Activated effector memory CD4-positive, alpha-beta T cell treated with Interleukin-2 at 50 U/mL for 16 hours (primary cell): ENCODE results near the gene WDR82.

Experiments
- DNase-seq: peaks from one replicate; pipeline ENCODE4 v3.0.0-alpha.2; 2020

WDR82 gene

DNA sequence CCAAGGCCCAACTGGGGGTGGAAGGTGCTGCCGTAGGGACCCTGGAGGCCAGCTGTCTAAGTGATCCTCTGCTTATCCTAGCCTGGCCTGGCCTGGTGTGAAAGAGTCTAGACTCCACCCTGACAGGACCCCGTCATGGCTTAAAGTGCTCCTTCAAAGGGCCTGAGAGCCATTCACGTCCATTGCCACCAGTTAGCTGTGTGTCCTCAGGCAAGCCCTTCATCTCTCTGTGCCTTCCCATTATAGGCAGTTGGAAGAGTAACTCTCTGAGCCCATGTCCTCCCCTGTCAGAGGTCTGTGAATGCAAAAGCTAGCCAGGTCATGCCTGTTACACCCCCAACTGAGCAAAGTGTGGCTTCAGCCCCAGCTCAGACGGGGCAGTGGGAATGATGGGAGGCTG, 28.5 kb upstream of the WDR82 start:
- DNase-seq = no peak

DNA sequence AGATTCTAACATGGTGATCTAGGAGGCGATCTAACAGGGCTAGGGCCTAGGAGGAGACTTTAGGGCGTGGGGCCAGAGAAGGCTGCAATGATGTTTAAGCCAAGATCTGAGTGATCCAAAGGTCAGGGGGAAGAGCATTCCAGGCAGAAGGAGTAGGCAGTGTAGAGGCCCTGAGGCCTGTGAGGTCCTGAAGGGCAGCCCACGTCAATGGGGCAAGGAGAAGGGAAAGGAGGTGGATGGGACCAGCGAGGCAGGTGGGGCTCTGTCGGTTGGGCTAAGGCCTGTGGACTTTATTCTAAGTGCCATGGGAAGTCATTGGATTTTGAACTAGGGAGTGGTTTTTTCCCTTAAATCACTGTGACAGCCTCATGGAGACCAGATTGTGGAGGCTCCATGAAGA, 27.5 kb upstream of the WDR82 start:
- no peak for DNase-seq

DNA sequence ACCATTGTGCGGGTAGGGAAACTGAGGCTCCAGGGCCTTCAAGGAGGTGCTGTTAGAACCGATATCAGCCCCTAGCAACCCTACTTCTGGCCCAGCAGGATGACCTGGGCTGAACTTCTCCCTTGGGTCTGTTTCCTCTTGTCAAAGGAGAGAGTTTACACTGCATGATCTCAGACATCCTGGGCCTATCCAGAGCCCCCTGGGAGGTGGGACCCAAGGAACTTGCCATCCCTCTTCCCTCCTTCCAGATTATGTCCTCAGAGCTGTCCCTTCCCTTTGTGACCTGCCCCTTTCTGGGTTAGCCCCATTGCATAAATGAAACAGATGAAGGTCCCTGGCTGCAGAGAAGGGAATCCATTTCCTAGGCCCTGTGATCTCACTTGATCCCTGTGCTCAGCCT, 25.4 kb upstream of the WDR82 start:
- DNase-seq = no peak

DNA sequence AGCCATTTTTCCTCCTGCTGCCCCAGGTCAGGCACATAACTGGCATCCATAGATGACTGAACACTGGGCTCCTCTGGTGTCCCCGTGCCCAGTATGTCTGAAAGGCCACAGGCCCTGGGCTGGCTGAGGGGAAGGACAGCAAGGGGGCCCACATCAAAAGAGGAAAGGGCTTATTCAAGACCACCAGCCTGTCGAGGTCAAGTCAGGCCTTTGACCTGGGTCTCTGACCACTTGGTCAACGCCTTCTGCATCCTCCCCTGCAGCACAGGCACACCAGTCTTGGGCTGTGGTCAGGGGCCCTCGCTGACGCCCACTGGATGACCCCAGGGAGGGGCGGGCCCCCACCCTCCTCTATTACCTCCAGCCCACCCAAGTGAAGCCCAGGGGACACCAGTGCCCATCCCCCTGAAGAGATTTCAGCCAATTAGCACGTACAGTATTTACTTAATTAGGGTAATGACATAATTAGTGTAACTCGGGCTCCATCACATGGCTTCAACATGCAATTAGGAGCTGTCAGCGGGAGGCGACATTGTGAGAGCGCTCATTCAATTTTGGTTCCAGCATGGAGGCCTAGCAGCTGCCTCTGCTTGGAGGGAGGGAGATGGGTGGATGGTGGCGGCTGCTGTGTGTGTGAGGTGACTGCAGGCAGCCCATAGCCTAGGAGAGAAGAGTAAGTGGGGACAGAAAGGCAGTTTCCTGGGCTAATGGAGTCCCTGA, 24.1 kb upstream of the WDR82 start:
- DNase-seq = no peak

DNA sequence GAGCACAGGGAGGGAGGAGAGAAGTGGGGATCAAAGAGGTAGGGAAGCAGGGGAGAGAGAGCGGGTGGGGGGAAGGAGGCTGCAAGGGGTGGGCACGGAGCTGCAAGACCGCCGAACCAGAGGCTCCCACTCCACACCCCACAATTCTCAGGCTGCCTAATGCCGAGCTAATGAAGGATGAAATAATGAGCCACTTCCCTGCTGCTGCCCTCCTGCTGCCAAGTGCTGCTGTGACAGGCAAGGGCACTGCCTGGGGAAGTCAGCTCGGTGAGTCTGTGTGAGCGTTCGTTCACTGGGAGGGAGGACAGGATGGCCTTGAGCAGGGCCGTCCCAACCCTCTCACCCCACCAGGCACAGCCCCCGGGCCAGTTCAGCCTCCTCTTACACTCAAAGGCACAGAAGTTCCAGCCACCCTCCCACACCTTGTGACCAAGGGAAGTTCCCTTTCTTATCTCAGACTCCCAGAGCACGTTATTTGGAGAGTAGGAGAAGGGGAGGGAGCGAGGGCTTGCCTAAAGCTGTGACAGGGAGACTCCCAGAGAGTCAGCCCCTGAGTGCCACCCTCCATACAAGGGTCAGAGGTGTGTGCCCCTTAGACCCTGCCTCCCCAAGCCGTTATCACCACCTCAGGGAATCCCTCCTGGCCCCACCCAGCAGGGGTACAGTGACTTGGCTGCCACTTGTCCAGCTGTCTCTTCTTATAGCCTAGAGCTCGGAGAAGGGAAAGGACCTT, 21.6 kb upstream of the WDR82 start:
- no peak for DNase-seq

DNA sequence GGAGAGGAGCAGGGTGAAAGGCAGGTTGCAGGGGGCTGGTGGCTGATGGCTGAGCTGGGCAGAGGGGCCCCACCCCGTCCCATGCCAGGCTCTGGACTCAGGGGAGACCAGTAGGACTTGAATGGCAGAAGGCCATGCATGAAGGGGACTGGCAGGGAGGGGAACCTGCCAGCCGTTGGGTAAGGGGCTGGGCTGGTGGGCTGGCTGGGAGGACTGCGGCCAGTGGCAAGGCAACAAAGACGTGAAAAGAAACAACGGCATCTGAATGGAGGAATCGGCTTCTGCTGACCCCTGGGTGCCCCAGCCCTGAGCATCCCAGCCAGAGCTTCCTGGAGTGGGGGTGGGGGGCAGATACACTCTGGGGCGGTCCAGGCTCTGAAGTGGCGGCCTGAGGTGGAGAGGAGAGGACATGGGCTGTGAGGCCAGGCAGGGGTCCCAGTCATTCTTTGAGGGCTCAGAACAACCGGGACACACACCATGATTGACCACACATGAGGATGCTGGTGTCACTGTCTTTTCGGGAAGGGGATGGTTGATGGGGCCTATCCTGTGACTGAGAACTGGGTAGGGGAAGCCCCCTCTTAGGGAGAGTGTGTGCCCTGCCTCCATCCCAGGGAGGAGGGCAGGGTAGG, 20.9 kb upstream of the WDR82 start:
- no peak for DNase-seq

DNA sequence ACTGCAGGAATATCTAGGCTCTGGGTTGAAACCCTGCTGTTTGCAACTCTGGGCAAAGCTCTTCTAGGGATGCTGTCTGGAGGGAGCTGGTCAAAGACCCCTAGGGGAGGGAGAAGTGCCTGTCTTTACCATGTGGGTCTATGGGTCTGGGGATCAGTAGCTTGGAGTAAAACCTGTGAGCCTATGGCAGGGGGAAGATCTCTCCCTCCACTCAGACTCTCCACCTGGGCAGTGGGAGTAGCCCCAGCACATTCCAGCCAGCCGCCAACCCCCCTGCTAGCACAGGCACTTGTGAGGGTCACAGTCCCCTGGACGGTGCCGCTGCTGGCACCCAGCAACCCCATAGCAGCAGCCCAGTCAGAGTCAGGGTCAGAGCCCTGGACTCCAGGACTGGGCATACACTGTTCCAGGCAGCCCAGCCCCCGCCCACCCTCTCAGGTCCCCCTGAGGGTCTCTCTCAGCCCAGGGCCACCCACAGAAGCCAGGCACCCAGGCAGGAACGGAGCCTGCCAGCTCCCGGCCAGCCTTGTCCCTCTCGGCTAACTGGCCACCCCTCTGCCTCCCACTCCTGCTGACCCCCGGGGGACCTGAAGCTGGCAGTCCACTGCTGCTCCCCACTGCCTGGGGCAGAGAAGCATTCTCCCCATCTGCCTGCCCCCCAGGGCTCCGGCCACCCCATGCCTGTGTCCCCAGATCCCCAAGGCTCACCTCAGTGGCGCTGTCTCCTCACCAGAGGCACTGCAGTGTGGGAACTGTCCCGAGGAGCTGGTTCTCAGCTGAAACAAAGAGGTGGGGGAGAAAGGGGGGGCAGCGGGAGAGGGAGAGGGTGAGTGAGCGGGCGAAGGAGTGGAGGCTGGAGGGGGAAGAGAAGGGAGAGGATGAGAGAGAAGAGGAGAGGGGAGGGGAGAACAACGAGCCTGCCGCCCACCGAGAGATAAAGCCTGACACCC, 20.0 kb upstream of the WDR82 start:
- DNase-seq = no peak

DNA sequence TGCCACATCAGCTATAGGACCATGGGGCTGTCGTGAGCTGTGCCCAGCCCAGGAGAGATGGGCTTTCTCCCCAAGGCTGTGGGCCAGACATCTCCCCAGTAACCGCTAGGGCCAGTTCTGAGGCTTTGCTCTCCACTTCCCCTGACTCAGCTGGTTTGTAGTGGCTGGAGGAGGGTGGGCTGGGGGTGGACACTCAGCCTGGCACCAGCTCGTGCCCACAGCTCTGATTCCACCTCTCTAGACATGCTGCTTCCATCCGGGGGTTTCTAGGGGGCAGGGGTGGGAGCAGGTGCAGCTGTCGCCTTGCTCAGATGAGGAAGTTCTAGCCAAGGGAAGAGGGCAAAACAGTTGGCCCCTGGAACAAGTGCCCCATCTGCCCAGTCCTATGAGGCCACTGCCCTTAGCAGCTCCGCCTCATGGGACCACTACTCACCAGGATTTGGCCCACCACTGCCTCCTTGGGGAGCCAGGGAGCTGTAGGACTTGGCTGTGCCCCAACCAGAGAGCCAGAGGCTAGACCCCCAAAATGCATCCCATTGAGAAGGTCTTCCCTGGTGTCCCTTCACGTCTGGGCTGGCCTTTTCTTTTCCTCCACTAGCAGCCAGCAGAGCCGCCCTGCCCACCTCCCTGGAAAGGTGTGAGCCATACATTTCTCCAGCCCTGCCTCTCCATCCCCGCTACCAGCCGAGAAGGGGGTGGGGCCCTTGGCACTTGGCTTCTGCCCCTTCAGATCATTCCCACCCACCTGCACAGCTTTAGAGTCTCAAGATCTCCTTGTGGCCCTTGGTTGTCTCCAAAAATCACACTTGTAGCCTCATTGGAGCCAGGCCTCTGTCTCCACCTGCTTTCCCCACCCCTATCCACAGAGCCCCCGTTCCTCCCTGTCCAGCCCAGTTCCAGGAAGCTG, 19.0 kb upstream of the WDR82 start:
- DNase-seq = no peak

DNA sequence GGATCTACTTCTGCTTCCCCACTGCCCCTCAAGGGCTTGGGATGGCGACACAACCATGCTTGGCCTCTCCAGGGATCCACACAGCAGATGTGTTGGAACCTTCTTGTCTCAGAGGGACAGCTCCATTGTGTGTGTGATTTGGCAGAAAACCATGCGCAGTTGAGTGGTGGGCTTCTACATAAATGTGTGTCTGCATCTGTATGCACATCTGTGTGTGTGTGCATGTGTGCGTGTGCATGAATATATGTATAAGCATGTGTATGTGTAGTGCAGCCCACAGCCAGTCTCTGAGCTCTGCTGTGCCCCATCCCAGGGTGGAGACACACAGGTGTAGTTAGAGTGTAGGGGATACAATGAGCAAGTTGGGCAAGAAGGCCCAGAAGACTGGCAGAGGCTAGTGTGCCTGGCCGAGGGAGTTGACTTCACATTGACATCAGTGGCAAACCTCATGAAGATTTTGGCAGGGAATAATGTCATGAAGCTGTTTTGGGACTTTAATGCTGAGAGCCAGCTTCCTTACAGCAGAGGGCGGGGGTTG, 17.3 kb upstream of the WDR82 start:
- DNase-seq = no peak

DNA sequence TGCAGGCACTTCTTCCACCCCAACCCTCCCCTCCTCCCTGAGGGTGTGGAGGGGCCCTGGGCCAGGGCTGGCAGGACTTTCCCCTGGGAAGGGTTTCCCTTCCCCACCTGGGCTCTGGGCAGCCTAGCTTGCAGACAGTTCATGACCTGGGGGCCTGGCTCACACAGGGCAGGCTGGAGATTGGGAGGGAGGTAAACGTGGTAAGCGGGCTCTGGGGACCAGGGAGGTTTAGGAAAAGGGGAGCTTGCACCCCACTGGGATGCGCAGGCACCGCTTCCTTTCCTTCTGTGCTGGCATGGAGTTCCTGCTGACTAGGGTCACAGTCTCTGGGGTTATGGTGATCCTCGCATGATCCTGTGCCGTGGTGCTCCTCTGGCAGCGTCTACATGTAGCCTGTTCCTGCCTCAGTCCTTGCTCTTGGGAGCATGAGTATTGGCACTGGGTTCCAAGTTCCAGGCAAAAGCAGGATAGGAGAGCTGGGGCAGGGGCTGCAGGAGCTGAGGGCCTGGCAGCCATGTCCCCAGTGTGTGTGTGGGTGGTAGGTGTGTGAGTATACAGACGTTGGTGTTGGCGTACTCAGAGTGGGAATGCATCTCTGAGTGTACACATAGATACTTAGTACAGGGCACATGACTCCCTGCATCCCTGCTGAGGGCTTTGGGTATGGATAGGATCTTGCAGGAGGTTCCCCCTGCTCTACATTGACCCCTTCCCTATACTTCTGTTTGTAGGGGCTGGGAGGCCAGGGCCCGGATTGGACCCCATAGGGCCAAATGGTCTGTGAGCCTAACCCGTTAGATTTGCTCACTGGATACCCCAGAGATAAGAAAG, 16.1 kb upstream of the WDR82 start:
- DNase-seq = no peak

DNA sequence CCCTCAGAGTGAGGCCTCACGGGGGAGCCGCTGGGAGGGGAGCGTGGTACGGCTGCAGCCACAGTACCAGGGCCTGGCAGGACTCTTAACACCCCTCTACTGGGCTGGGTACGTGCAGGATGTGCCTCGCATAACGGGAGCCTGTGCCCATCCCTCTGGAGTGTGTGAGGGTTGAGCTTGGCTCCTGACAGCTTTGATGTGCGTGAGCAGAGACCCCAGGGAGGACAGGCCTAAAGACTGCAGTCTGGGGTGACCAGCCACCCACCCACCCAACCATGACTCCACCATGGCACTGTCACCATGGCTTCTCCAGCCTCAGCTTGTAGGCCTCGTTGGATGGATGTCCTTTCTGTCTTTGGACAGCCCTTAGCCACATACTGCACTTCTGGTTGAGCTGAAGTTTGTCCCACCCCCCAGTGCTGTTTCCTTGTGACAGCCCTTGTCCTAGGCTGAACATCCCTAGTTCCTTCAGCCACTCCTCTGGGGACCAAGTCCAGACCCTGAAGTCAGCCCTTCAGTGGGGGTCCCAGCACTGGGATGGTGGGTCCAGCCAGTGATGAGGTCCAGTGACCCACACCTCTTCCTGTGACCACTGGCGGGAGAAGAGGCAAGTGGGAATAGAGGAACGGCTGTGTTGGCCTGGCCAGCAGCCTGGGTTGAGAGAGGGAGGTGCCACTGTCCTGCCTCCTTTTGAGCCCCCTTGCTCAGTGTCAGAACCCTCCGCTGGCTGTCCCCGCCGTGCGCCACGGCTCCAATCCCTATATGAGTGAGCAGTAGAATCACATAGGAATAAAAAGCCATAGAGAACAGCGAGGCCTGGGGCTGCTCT, 15.3 kb upstream of the WDR82 start:
- no peak for DNase-seq

DNA sequence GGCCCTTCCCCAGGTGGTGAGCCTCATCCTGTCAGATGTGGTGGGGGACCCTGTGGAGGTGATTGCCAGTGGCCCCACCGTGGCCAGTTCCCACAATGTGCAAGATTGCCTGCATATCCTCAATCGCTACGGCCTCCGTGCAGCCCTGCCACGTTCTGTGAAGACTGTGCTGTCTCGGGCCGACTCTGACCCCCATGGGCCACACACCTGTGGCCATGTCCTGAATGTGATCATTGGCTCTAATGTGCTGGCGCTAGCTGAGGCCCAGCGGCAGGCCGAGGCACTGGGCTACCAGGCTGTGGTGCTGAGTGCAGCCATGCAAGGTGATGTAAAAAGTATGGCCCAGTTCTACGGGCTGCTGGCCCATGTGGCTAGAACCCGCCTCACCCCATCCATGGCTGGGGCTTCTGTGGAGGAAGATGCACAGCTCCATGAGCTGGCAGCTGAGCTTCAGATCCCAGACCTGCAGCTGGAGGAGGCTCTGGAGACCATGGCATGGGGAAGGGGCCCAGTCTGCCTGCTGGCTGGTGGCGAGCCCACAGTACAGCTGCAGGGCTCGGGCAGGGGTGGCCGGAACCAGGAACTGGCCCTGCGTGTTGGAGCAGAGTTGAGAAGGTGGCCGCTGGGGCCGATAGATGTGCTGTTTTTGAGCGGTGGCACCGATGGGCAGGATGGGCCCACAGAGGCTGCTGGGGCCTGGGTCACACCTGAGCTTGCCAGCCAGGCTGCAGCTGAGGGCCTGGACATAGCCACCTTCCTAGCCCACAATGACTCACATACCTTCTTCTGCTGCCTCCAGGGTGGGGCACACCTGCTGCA, 14.0 kb upstream of the WDR82 start:
- no peak for DNase-seq

DNA sequence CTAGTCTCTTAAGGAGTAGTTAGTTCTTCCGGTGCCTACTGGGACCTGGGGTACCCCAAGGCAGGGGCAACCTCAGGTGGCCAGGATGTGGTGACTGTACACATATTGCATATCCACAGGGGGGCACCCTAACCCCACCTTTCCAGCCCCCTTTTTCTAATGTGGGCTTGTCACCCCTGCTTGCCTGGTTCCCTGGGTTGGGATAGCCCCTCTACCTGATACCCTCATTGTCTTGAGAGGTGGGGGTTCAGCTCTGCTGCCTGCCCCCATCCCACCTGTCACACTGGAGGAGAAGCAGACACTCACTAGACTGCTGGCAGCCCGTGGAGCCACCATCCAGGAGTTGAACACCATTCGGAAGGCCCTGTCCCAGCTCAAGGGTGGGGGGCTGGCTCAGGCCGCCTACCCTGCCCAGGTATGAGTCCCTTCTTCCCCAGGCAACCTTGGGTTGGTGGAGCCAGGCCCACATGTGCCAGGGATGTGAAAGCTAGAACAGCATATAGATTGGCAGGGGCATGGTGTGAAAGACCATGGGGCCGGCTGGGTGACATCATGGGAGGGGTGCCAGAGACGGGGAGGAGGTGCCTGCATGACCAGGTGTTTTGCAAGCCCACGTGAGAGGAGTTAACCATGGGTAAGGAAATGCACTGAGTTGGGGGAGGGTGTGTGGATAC, 13.2 kb upstream of the WDR82 start:
- DNase-seq = no peak

DNA sequence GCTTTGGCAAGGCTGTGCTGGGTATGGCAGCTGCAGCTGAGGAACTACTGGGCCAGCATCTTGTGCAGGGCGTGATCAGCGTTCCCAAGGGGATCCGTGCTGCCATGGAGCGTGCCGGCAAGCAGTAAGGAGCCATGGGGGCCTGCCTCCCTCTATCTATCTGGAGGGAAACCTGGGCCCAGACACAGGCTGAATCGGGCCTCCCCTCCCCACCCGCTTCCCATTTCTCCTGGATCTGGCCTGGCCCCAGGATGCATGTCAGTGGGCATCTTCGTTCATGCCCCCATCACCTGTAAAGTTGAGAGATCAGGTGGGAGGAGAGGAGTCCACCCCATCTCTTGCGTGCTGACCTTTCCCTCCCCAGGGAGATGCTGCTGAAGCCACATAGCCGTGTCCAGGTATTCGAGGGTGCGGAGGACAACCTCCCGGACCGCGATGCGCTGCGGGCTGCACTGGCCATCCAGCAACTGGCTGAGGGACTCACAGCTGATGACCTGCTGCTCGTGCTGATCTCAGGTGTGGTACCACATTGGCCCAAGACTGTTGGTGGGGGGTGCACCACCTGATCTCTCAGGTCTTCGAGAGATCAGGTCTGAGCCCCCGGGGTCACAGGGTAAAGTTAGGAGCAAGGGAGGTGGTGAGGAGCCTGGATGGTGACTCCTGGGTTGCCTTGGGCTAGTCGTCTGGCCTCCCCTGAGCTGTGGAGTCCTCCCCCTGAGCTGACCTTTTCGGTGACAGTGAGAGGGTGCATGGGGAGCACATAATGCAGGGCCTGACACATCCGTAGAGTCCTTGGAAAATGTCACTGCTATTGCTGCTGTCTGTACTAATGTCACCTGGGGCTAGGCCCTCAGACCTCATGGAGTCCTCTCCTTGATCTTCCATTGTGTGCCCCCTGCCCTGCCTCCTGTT, 12.4 kb upstream of the WDR82 start:
- no peak for DNase-seq

DNA sequence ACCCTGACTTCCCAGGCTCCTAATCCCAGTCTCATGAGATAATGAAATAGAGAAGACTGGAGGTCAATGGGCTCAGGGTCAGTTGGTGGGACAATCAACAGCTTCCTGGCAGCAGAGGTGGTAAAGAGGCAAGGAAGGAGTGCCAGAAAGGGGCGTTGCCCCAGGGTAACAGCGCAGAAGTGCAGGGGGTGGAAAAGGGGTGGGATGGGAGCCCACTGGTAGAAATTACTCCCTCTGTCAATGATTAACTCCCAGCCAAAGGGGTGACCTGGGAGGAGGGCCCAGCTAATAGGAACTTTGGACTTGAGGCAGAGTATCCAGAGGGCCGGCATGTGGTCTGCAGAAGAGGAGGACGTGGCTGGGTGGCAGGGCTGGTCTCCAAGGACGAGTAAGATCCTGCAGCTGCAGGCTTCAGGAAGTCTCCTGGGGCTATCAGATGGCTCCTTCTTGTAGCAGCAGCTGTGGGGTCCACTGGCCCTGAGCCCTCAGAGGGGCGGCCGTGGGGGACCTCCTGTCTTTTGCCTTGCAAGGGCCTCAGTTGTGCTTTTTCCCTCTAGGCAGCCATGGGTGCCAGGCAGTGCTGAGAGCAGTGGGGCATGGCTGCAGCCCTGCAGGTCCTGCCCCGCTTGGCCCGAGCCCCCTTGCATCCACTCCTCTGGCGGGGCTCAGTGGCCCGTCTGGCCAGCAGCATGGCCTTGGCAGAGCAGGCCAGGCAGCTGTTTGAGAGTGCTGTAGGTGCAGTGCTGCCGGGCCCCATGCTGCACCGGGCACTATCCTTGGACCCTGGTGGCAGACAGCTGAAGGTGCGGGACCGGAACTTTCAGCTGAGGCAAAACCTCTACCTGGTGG, 11.5 kb upstream of the WDR82 start:
- DNase-seq = no peak

DNA sequence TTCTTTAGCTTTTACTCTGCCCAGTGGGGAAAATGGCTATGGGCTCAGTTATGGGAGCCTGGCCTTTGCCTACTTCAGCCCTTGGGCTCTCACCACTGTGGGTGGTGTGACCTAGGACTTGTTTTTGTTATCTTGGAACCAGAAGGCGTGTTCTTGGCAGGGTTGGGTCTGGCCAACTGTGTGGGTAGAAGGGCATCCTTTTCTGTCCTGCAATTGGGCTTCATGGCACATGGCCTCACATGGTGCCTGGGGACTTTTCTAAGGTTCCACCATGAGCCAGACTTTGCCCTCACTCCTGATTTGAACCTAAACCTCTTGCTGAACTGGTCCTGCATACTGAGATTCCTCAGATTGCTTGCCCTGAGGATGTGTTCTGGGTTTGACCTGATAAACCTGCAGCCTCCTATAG, 10.9 kb upstream of the WDR82 start:
- DNase-seq = no peak
